RWPE2 (cell line): ENCODE results near the gene PLCH2.

Experiments used
- ATAC-seq: fragments of 200-7000 bp; cut with Tn5 transposase; 3 replicates; pipeline ENCODE4 v1.9.1; 2021; ENCODE audit warnings: low read depth
- DNase-seq: peaks from one replicate; pipeline ENCODE4 v3.0.0-alpha.2; 2020; ENCODE audit warnings: low spot score
- H3K27ac ChIP-seq: fragments of 450-650 bp; 2 replicates; pipeline ENCODE4 v1.5.1; 2017; ENCODE audit warnings: mild to moderate bottlenecking; ENCODE audit not compliant: poor library complexity, severe bottlenecking
- H3K27me3 ChIP-seq: fragments of 250-450 bp; sonication (Bioruptor Pico); 2 replicates; pipeline ENCODE4 v1.5.1; 2021; ENCODE audit warnings: mild to moderate bottlenecking, moderate library complexity; ENCODE audit not compliant: insufficient read depth, poor library complexity, severe bottlenecking
- H3K36me3 ChIP-seq: fragments of 250-450 bp; sonication (Bioruptor Pico); 2 replicates; pipeline ENCODE4 v1.5.1; 2020; ENCODE audit warnings: low read depth, mild to moderate bottlenecking, moderate library complexity
- H3K4me1 ChIP-seq: fragments of 250-450 bp; sonication (Bioruptor Pico); 2 replicates; pipeline ENCODE4 v1.5.1; 2021; ENCODE audit warnings: mild to moderate bottlenecking, moderate library complexity; ENCODE audit not compliant: insufficient read depth, poor library complexity, severe bottlenecking
- H3K4me3 ChIP-seq: fragments of 250-450 bp; sonication (Bioruptor Pico); 2 replicates; pipeline ENCODE4 v1.5.1; 2021; ENCODE audit warnings: mild to moderate bottlenecking, moderate library complexity; ENCODE audit not compliant: severe bottlenecking
- H3K9me3 ChIP-seq: fragments of 250-450 bp; sonication (Bioruptor Pico); 2 replicates; pipeline ENCODE4 v1.5.1; 2021; ENCODE audit warnings: mild to moderate bottlenecking, moderate library complexity; ENCODE audit not compliant: severe bottlenecking
- CTCF ChIP-seq: fragments of 450-650 bp; IDR thresholded peaks from one replicate; pipeline ENCODE4 v1.5.1; 2017; ENCODE audit warnings: mild to moderate bottlenecking, moderate library complexity; ENCODE audit not compliant: poor library complexity, severe bottlenecking

The PLCH2 gene

DNA sequence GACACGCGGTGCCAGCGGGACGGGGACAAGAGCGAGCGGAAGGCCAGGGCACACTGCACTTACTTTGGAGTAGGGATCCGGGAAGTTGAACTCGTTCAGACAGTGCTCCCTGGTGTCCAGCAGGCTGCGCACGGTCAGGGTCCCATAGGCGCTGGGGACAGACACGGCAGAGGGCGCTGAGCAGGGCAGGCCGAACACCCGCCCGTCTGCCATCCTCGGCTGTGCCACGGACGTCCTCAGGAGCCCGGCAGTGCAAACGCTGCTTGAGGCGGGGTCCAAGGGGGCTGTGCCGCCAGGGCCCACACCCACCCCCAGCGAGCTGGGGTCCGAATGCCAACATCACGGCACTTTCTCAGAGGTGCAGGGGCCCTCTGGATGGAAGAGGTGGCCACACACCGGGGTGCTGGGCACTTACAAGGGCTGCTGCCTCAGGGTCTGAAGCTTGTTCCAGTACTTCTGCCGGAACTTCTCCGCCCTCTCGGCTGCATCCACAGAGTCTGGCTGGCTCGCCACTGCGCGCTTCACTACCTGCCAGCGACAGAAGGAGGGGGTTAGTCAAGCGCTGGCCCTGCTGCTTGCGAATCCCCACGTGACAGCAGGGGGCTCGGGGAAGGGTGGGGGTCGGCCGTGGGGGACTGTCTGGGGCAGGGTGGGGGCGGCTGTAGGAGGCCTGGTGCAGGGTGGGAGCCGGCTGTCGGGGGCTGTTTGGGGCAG lies 38.0 kb downstream of the PLCH2 start:
- Histone ChIP-seq H3K4me1 (no peaks in the 10 kb centered on the region), H3K9me3 (no peaks in the 10 kb centered on the region), H3K27ac (no peak overlapping the region), H3K4me3 (no peak overlapping the region), H3K27me3 (no peaks in the 10 kb centered on the region), H3K36me3 (peaks cover 77% of the 10 kb centered on the region)
- DNase-seq (no peak), ATAC-seq (no peak)
- no peak for TF ChIP-seq CTCF

DNA sequence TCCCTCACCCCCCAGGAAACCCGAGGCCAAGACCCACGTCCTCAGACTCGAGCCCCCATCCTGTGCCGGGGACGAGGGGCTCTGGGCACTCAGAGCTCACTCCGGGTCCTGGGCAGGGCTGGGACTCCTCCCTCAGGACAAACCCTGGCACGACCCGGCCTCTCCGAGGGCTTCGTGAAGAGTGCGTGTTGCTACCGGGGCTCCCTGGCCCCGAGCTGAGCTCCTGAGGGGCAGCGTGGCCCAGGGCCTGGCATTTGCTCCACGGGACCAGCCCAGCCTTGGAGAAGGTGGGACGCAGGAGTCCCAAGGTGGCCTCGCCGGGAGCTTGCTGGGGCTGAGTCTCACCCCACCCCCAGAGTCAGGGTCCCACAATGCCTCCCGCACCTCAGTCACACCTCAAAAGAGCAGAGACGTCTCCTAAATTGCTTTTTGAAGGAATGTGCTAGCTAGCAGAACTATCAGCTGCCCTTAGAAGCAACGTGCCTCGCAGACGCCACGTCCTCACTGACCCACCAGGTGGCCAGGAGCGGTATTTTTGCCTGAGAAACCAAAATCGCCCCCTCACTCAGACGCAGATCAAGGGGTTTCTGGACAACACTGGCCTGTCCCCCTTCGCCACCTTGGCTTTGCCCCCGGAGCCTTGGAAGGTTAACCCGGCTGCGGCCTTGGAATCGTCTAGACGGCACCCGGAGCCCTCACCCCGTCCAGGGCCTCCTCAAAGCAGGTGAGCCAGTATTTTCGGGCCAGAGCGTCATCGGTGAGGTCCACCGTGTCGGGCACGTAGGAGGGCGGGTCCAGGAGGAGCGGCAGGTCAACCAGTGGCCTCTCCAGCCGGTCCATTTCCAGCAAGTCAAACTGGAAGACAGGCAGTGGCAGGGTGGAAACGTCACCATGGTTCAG lies 39.0 kb downstream of the PLCH2 start:
- ATAC-seq (no peak), DNase-seq (no peak)
- H3K36me3 ChIP-seq, result peaks cover 77% of the 10 kb centered on the region
- H3K4me3 ChIP-seq, result no peak overlapping the region
- TF ChIP-seq CTCF, result no peak
- no peaks in the 10 kb centered on the region for H3K4me1 ChIP-seq
- no peak overlapping the region for H3K27ac ChIP-seq
- H3K27me3 ChIP-seq, result no peaks in the 10 kb centered on the region
- H3K9me3 ChIP-seq, result no peaks in the 10 kb centered on the region

- Histone ChIP-seq H3K36me3 (peaks cover 75% of the 10 kb centered on the region), H3K27ac (no peak overlapping the region), H3K4me1 (no peaks in the 10 kb centered on the region), H3K9me3 (no peaks in the 10 kb centered on the region), H3K27me3 (no peaks in the 10 kb centered on the region), H3K4me3 (no peak overlapping the region)
- DNase-seq (no peak), ATAC-seq (no peak)
- TF ChIP-seq CTCF, result no peak
Measured at GRCh38 chr1:2515763-2516080, 39.6 kb downstream of the PLCH2 start.

- no peak for TF ChIP-seq CTCF
- DNase-seq, result no peak
- no peak overlapping the region for H3K27ac ChIP-seq
- ATAC-seq, result no peak
- no peaks in the 10 kb centered on the region for H3K27me3 ChIP-seq
- no peaks in the 10 kb centered on the region for H3K9me3 ChIP-seq
- H3K4me3 ChIP-seq, result no peak overlapping the region
- H3K36me3 ChIP-seq, result peaks cover 75% of the 10 kb centered on the region
- H3K4me1 ChIP-seq, result no peaks in the 10 kb centered on the region
Measured at GRCh38 chr1:2516124-2516523, 40.0 kb downstream of the PLCH2 start.

GRCh38 chr1:2516946-2517345 lies 40.9 kb downstream of the PLCH2 start:
- no peak for DNase-seq
- Histone ChIP-seq H3K4me1 (no peaks in the 10 kb centered on the region), H3K27ac (no peak overlapping the region), H3K36me3 (peaks cover 76% of the 10 kb centered on the region), H3K27me3 (no peaks in the 10 kb centered on the region), H3K4me3 (no peak overlapping the region), H3K9me3 (no peaks in the 10 kb centered on the region)
- TF ChIP-seq CTCF, result no peak
- no peak for ATAC-seq
